Effector CD4-positive, alpha-beta T cell (primary cell): Measurements from ENCODE around the gene BCS1L.

Source experiments
- DNase-seq: peaks from one replicate; pipeline ENCODE4 v3.0.0-alpha.2; 2020
- total RNA-seq: gene quantifications from one replicate; lab custom pipeline; 2026; lab: John Stamatoyannopoulos, UW

The BCS1L gene
- 15.0 reads per million, percentile 40 among the genes with 10 or more reads in this experiment for total RNA-seq

- DNase-seq, result peak; percentile 89
Observed at GRCh38 chr2:218659258-218659987, at the start of gene BCS1L, which contains the start of gene ZNF142. TSS of gene BCS1L (plus strand) at chr2:218659683. CDS start at chr2:218660988, 1,305 bp downstream. TSS of gene ZNF142 (minus strand) at chr2:218659623. CDS start at chr2:218656429, 3,194 bp downstream.

- no peak for DNase-seq
Observed at GRCh38 chr2:218615868-218616315, 43.6 kb upstream of the BCS1L start.

- no peak for DNase-seq
Observed at GRCh38 chr2:218618102-218618860, 41.2 kb upstream of the BCS1L start.

GRCh38 chr2:218621007-218621406, 38.5 kb upstream of the BCS1L start:
- DNase-seq, result no peak

- no peak for DNase-seq
Observed at GRCh38 chr2:218622606-218623365, 36.7 kb upstream of the BCS1L start.

GRCh38 chr2:218623366-218623705, 36.1 kb upstream of the BCS1L start:
- DNase-seq, result no peak

- no peak for DNase-seq
Observed at GRCh38 chr2:218626369-218626768, 33.1 kb upstream of the BCS1L start.

GRCh38 chr2:218627939-218628338, 31.5 kb upstream of the BCS1L start:
- DNase-seq, result no peak

GRCh38 chr2:218631837-218632236, 27.6 kb upstream of the BCS1L start:
- DNase-seq, result no peak

GRCh38 chr2:218635719-218636118, 23.8 kb upstream of the BCS1L start:
- no peak for DNase-seq

GRCh38 chr2:218638372-218638771, 21.1 kb upstream of the BCS1L start:
- DNase-seq, result no peak

GRCh38 chr2:218642121-218642656, 17.3 kb upstream of the BCS1L start:
- no peak for DNase-seq

- DNase-seq, result no peak
Observed at GRCh38 chr2:218642786-218643185, 16.7 kb upstream of the BCS1L start.

- no peak for DNase-seq
Observed at GRCh38 chr2:218643751-218644310, 15.7 kb upstream of the BCS1L start.

- no peak for DNase-seq
Observed at GRCh38 chr2:218644721-218645120, 14.8 kb upstream of the BCS1L start.

GRCh38 chr2:218645126-218645525, 14.4 kb upstream of the BCS1L start:
- DNase-seq, result no peak

GRCh38 chr2:218648088-218648786, 11.2 kb upstream of the BCS1L start:
- DNase-seq, result peak; percentile 19

- no peak for DNase-seq
Observed at GRCh38 chr2:218648787-218649100, 10.7 kb upstream of the BCS1L start.

- DNase-seq, result no peak
Observed at GRCh38 chr2:218655751-218656150, 3.7 kb upstream of the BCS1L start.

GRCh38 chr2:218658671-218659257, 719 bp upstream of the BCS1L start:
- DNase-seq, result peak; percentile 16

- DNase-seq, result no peak
Observed at GRCh38 chr2:218659988-218660358, 490 bp downstream of the BCS1L start.

- DNase-seq, result no peak
Observed at GRCh38 chr2:218662377-218662776, 2.9 kb downstream of the BCS1L start.
